CD14-positive monocyte (primary cell): Measurements from ENCODE around the gene POGLUT3. TPM values are rescaled to one million over a fixed set of nuclear protein-coding genes. Genes with fewer than 3 reads are reported as not detected.

Source experiments
- DNase-seq, 3 donors: peaks; one replicate each; pipeline ENCODE4 v3.0.0-alpha.2; 2011 to 2022
- H2AFZ ChIP-seq: 2 replicates; pipeline ENCODE4 v1.6.0; 2012; ENCODE audit warnings: mild to moderate bottlenecking, low read depth, low read length, inconsistent platforms; ENCODE audit not compliant: insufficient read depth, poor library complexity, severe bottlenecking
- H3K27ac ChIP-seq, 2 donors: 1 replicate in 1 of 2; 2 replicates in 1 of 2; pipeline ENCODE4 v1.5.1; 2012 to 2013; ENCODE audit warnings: low read length in 2 of 2, control low read depth in 1 of 2, inconsistent platforms in 1 of 2, low read depth in 1 of 2, mild to moderate bottlenecking in 1 of 2
- H3K27me3 ChIP-seq, 2 donors: one replicate each; pipeline versions ENCODE4 v1.6.0 to v1.6.1; 2011 to 2013; ENCODE audit warnings: low read length in 2 of 2; ENCODE audit not compliant: control insufficient read depth in 2 of 2, insufficient read depth in 2 of 2
- H3K36me3 ChIP-seq, 2 donors: replicated peaks in 1 of 2; 1 replicate in 1 of 2; 2 replicates in 1 of 2; pipeline versions ENCODE4 v1.5.1 to v1.6.1; 2012 to 2013; ENCODE audit warnings: low read length in 2 of 2, control low read depth in 1 of 2, inconsistent platforms in 1 of 2, mild to moderate bottlenecking in 1 of 2; ENCODE audit not compliant: insufficient read depth in 2 of 2, control insufficient read depth in 1 of 2
- H3K4me1 ChIP-seq, 2 donors: 1 replicate in 1 of 2; 2 replicates in 1 of 2; pipeline versions ENCODE4 v1.5.1 to v1.6.1; 2012 to 2013; ENCODE audit warnings: low read length in 2 of 2, control low read depth in 1 of 2, inconsistent platforms in 1 of 2, mild to moderate bottlenecking in 1 of 2, moderate library complexity in 1 of 2; ENCODE audit not compliant: insufficient read depth in 2 of 2, control insufficient read depth in 1 of 2
- H3K4me2 ChIP-seq: replicated peaks from 2 replicates; pipeline ENCODE3; 2012; ENCODE audit warnings: low read length, moderate library complexity, mild to moderate bottlenecking; ENCODE audit not compliant: poor library complexity, severe bottlenecking; ENCODE audit errors: extremely low read depth
- H3K4me3 ChIP-seq, 3 experiments: fragments of 200-600 bp in 1 of 3; sonication (generic) in 1 of 3; replicated peaks in 1 of 3; 1 replicate in 2 of 3; 2 replicates in 1 of 3; pipeline ENCODE4 v1.5.1; 2011 to 2013; ENCODE audit warnings: low read length in 3 of 3, mild to moderate bottlenecking in 3 of 3, control low read depth in 2 of 3, low read depth in 2 of 3, inconsistent platforms in 1 of 3, moderate library complexity in 1 of 3
- H3K79me2 ChIP-seq: 2 replicates; pipeline ENCODE4 v1.6.0; 2012; ENCODE audit warnings: mild to moderate bottlenecking, control low read depth, inconsistent platforms, low read length, moderate library complexity; ENCODE audit not compliant: insufficient read depth
- H3K9ac ChIP-seq: 2 replicates; pipeline ENCODE4 v1.6.0; 2017; ENCODE audit warnings: low read length, mild to moderate bottlenecking; ENCODE audit not compliant: insufficient read depth, poor library complexity, severe bottlenecking
- H3K9me3 ChIP-seq, 2 donors: replicated peaks in 1 of 2; 1 replicate in 1 of 2; 2 replicates in 1 of 2; pipeline versions ENCODE4 v1.5.1 to v1.6.1; 2012 to 2013; ENCODE audit warnings: low read length in 2 of 2, control low read depth in 1 of 2; ENCODE audit not compliant: control insufficient read depth in 1 of 2, insufficient read depth in 1 of 2
- H4K20me1 ChIP-seq: 2 replicates; pipeline ENCODE4 v1.6.0; 2012; ENCODE audit warnings: mild to moderate bottlenecking, low read length, control low read depth, moderate library complexity; ENCODE audit not compliant: insufficient read depth
- H3K27ac Mint-ChIP-seq, 7 donors: one replicate each; pipeline ENCODE4 v1.8.0; 2020; ENCODE audit warnings: mild to moderate bottlenecking in 7 of 7, mixed read lengths in 7 of 7, moderate library complexity in 6 of 7, inconsistent platforms in 2 of 7
- H3K27me3 Mint-ChIP-seq, 3 donors: one replicate each; pipeline ENCODE4 v1.8.0; 2021 to 2022; ENCODE audit warnings: low read depth in 3 of 3, mild to moderate bottlenecking in 3 of 3, mixed read lengths in 3 of 3, moderate library complexity in 3 of 3, inconsistent platforms in 1 of 3
- H3K36me3 Mint-ChIP-seq, 2 donors: one replicate each; pipeline ENCODE4 v1.8.0; 2020; ENCODE audit warnings: mixed read lengths in 2 of 2, inconsistent platforms in 1 of 2, mild to moderate bottlenecking in 1 of 2
- H3K4me1 Mint-ChIP-seq: one replicate; pipeline ENCODE4 v1.8.0; 2020; ENCODE audit warnings: mild to moderate bottlenecking, mixed read lengths
- H3K4me3 Mint-ChIP-seq, 2 donors: one replicate each; pipeline ENCODE4 v1.8.0; 2020; ENCODE audit warnings: mild to moderate bottlenecking in 2 of 2, mixed read lengths in 2 of 2, moderate library complexity in 1 of 2
- H3K9me3 Mint-ChIP-seq, 7 donors: one replicate each; pipeline ENCODE4 v1.8.0; 2020 to 2022; ENCODE audit warnings: mixed read lengths in 7 of 7, mild to moderate bottlenecking in 6 of 7, moderate library complexity in 6 of 7, inconsistent platforms in 2 of 7
- WGBS: methylation state at CpG from one replicate; pipeline ENCODE4 v1.1.5; 2013; ENCODE audit warnings: missing lambda C conversion rate; ENCODE audit not compliant: insufficient coverage; 5-methylcytosine and 5-hydroxymethylcytosine counted together
- intact Hi-C, 2 donors: fragments of 100-400 bp; cut with micrococcal nuclease; formaldehyde crosslinking; loops; one replicate each; pipeline versions ENCODE4 v1.15.0 to v1.15.1; 2023
- polyA plus RNA-seq, 3 donors: library from polyadenylated mRNA; depleted of rRNA in 1 of 3; unstranded in 2 of 3; stranded (reverse) in 1 of 3; fragments of 300-500 nt in 2 of 3; fragments of >200 nt in 1 of 3; fragmentation: Illumina TruSeq in 2 of 3; gene quantifications; 1 replicate in 2 of 3; 2 replicates in 1 of 3; pipeline ENCODE4 v1.2.3, GENCODE V29; 2012 to 2021
- TF ChIP-seq, protein P1 (sequence below): fragments of 200-600 bp; IDR thresholded peaks from one replicate; pipeline ENCODE4 v1.8.0; 2022; ENCODE audit warnings: antibody characterized with exemption, mild to moderate bottlenecking

POGLUT3 gene
- polyA plus RNA-seq, 3 donors = 0.64 to 1.2 (median 0.80) TPM

DNA sequence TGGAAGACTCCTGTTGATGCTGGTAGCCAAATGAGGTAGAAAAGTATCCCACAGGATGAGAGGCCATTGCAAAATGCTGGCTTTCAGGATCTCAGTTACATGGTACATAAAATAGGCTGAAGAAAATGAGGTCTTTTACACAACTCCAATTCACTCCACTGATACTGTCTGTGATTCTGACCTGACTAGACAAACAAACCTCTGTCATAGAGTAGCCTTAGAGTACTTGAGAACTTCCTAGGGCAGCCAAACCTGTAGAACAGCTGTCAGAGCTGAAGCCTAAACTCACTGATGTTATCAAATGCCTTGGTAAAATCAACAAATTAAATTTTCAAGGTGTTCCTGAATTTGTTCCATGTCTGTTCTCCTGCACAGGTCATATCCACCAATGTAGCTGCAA is 26.2 kb upstream of the POGLUT3 start:
- TF ChIP-seq, protein P1, sequence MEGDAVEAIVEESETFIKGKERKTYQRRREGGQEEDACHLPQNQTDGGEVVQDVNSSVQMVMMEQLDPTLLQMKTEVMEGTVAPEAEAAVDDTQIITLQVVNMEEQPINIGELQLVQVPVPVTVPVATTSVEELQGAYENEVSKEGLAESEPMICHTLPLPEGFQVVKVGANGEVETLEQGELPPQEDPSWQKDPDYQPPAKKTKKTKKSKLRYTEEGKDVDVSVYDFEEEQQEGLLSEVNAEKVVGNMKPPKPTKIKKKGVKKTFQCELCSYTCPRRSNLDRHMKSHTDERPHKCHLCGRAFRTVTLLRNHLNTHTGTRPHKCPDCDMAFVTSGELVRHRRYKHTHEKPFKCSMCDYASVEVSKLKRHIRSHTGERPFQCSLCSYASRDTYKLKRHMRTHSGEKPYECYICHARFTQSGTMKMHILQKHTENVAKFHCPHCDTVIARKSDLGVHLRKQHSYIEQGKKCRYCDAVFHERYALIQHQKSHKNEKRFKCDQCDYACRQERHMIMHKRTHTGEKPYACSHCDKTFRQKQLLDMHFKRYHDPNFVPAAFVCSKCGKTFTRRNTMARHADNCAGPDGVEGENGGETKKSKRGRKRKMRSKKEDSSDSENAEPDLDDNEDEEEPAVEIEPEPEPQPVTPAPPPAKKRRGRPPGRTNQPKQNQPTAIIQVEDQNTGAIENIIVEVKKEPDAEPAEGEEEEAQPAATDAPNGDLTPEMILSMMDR = no peak
- peaks cover 0 to 3% (median 0%) of the 10 kb centered on the region in 7 donors for H3K9me3 Mint-ChIP-seq
- H3K4me2 ChIP-seq = no peak overlapping the region
- H3K27me3 Mint-ChIP-seq = peaks cover 0 to 1% (median 0%) of the 10 kb centered on the region in 3 donors
- no peak overlapping the region for H3K27ac ChIP-seq
- H3K9me3 ChIP-seq = no peaks in the 10 kb centered on the region
- intact Hi-C loops = no loop called here
- H3K36me3 Mint-ChIP-seq = no peaks in the 10 kb centered on the region
- no peak for DNase-seq
- no peaks in the 10 kb centered on the region for H3K4me1 Mint-ChIP-seq
- no peaks in the 10 kb centered on the region for H3K36me3 ChIP-seq
- H3K9ac ChIP-seq = no peak overlapping the region
- H3K27ac Mint-ChIP-seq = no peak overlapping the region
- no peaks in the 10 kb centered on the region for H3K27me3 ChIP-seq
- H3K4me3 Mint-ChIP-seq = no peak overlapping the region
- no peak overlapping the region for H2AFZ ChIP-seq
- no peak overlapping the region for H3K4me3 ChIP-seq
- H3K4me1 ChIP-seq = no peaks in the 10 kb centered on the region
- H3K79me2 ChIP-seq = no peaks in the 10 kb centered on the region
- no peaks in the 10 kb centered on the region for H4K20me1 ChIP-seq

DNA sequence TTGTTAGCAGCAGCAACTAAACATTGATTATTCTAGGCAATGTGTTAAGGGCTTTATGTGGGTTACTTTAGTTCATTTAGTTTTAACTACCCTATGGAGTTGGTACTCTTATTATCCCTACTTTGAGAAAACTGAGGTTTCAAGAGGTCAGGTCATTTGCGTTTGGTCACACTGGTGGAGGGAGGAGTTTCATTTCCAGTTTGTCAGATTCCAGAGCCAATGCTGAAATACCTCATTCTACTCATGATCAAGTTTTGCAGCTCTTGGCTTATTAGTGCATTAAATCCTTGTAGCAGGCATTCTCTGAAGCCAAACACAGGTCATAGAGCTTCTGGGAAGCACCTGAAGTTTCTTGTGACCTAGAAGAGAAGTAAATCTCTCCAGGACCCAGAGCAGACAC is 24.1 kb upstream of the POGLUT3 start:
- no peaks in the 10 kb centered on the region for H3K4me1 Mint-ChIP-seq
- Histone ChIP-seq H3K4me2 (no peak overlapping the region), H3K27ac (no peak overlapping the region), H3K36me3 (no peaks in the 10 kb centered on the region), H3K4me1 (no peaks in the 10 kb centered on the region), H3K79me2 (no peaks in the 10 kb centered on the region), H2AFZ (no peak overlapping the region), H3K4me3 (no peak overlapping the region), H4K20me1 (no peaks in the 10 kb centered on the region), H3K9me3 (no peaks in the 10 kb centered on the region), H3K27me3 (no peaks in the 10 kb centered on the region), H3K9ac (no peak overlapping the region)
- peaks cover 0 to 3% (median 0%) of the 10 kb centered on the region in 7 donors for H3K9me3 Mint-ChIP-seq
- H3K27ac Mint-ChIP-seq = no peak overlapping the region
- DNase-seq = no peak
- WGBS = no CpG with 5 or more reads among the region's 1 CpG
- no peaks in the 10 kb centered on the region for H3K36me3 Mint-ChIP-seq
- H3K27me3 Mint-ChIP-seq = peaks cover 0 to 1% (median 0%) of the 10 kb centered on the region in 3 donors
- TF ChIP-seq, protein P1 = no peak
- no peak overlapping the region for H3K4me3 Mint-ChIP-seq
- intact Hi-C loops = no loop called here
